Esophagus muscularis mucosa (tissue), 3 donors: ENCODE results near the gene C1R.

Experiments used
- CTCF ChIP-seq, 3 experiments: fragments of 200-600 bp in 2 of 3; fragments of 450-650 bp in 1 of 3; sonication (generic) in 2 of 3; IDR thresholded peaks; one replicate each; pipeline ENCODE4 v1.5.1; 2017 to 2019; ENCODE audit warnings: antibody characterized with exemption in 3 of 3, mild to moderate bottlenecking in 2 of 3, moderate library complexity in 1 of 3
- POLR2A ChIP-seq: fragments of 450-650 bp; IDR thresholded peaks from one replicate; pipeline ENCODE4 v1.6.1; 2017; ENCODE audit warnings: antibody characterized with exemption, moderate library complexity, mild to moderate bottlenecking, low read depth

DNA sequence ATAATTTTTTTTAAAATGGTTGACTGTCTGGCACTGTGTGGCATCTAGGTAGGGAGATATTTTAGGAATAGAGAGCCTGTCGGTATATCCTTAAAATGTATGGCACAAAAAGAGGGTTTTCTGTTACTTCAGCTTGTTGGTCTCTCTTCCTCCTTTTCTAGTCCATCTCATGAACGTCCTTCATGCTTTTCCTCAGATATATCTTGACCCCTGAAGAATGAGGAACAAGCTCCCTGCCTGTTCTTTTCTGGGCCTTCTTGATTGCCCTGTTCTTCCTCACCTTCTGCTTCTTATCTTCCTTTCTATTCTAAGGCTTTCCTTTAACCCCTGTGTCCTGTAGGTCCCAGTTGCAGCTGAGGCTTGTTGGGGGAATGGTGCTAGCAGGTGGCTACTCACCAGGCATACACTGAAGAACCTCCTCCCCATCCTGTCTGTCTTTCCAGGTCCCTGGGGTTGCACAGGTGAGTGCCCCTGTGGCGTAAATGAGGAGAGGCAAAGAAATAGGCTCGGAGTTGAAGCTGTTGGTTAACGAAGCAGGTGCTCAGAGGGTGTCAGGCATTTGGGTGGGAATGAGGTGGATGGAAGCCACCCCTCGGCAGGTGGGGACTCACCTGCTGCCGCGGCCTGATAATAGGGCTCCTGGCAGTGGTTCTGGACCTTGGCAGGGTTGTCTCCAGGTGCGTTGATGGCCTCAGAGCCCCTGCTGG, 7.2 kb upstream of the C1R start:
- no peak for TF ChIP-seq CTCF (IDR thresholded peaks at IDR 0.05)
- TF ChIP-seq POLR2A, result no peak
